B cell (primary cell): Measurements from ENCODE around the gene PCDHB2. TPM values are rescaled to one million over a fixed set of nuclear protein-coding genes. Genes with fewer than 3 reads are reported as not detected.

Experiments
- ATAC-seq: fragments of 200-7000 bp; cut with Tn5 transposase; one replicate; pipeline ENCODE4 v1.10.0; 2021; ENCODE audit warnings: low read depth, mild to moderate bottlenecking, moderate number of reproducible peaks, moderate library complexity
- CTCF ChIA-PET: fragments of 350-600 bp; sonication (Branson Sonifier 250); formaldehyde crosslinking; loops from one replicate; lab custom pipeline; 2021; ENCODE audit warnings: antibody characterized with exemption, inconsistent platforms; lab: Charles Lee
- POLR2A ChIA-PET: fragments of 350-600 bp; sonication (Branson Sonifier 250); formaldehyde crosslinking; loops from one replicate; lab custom pipeline; 2021; ENCODE audit warnings: antibody characterized with exemption; lab: Charles Lee
- DNase-seq: peaks from one replicate; pipeline ENCODE4 v3.0.0; 2013
- H2AFZ ChIP-seq: 2 replicates; pipeline ENCODE4 v1.6.1; 2012; ENCODE audit warnings: mild to moderate bottlenecking, low read depth, low read length; ENCODE audit not compliant: insufficient read depth, poor library complexity, severe bottlenecking
- H3K27ac ChIP-seq, 2 donors: 1 replicate in 1 of 2; 2 replicates in 1 of 2; pipeline ENCODE4 v1.5.1; 2012 to 2013; ENCODE audit warnings: low read length in 2 of 2, mild to moderate bottlenecking in 2 of 2, moderate library complexity in 1 of 2
- H3K27me3 ChIP-seq, 4 experiments: fragments of 200-600 bp in 1 of 4; sonication (generic) in 1 of 4; replicated peaks in 1 of 4; 1 replicate in 2 of 4; 2 replicates in 2 of 4; pipeline versions ENCODE4 v1.6.1 to v1.7.0; 2013 to 2016; ENCODE audit warnings: low read length in 3 of 4, mild to moderate bottlenecking in 2 of 4, mixed read lengths in 1 of 4, moderate library complexity in 1 of 4; ENCODE audit not compliant: insufficient read depth in 4 of 4, control insufficient read depth in 3 of 4; ENCODE audit errors: control extremely low read depth in 1 of 4
- H3K36me3 ChIP-seq, 2 experiments: replicated peaks in 1 of 2; 1 replicate in 1 of 2; 2 replicates in 1 of 2; pipeline versions ENCODE4 v1.6.1 to v1.7.1; 2013; ENCODE audit warnings: low read length in 1 of 2; ENCODE audit not compliant: insufficient read depth in 2 of 2, control insufficient read depth in 1 of 2; ENCODE audit errors: control extremely low read depth in 1 of 2, extremely low read depth in 1 of 2
- H3K4me1 ChIP-seq, 2 donors: fragments of 200-600 bp in 1 of 2; sonication (generic) in 1 of 2; 1 replicate in 1 of 2; 2 replicates in 1 of 2; pipeline versions ENCODE4 v1.5.1 to v1.6.1; 2013 to 2017; ENCODE audit warnings: low read length in 2 of 2; ENCODE audit not compliant: control insufficient read depth in 2 of 2, insufficient read depth in 2 of 2
- H3K4me2 ChIP-seq: replicated peaks from 2 replicates; pipeline ENCODE3; 2012; ENCODE audit warnings: mild to moderate bottlenecking, low read depth, low read length; ENCODE audit not compliant: poor library complexity, severe bottlenecking
- H3K4me3 ChIP-seq, 5 experiments: fragments of 200-600 bp in 1 of 5; sonication (generic) in 1 of 5; 1 replicate in 3 of 5; 2 replicates in 2 of 5; pipeline versions ENCODE4 v1.5.1 to v1.7.0; 2011 to 2016; ENCODE audit warnings: low read length in 4 of 5, mild to moderate bottlenecking in 4 of 5, low read depth in 2 of 5, control low read depth in 1 of 5, moderate library complexity in 1 of 5; ENCODE audit not compliant: insufficient read depth in 1 of 5; ENCODE audit errors: control extremely low read depth in 1 of 5, extremely low read depth in 1 of 5
- H3K79me2 ChIP-seq: fragments of 200-600 bp; sonication (generic); one replicate; pipeline ENCODE4 v1.6.0; 2016; ENCODE audit warnings: low read length; ENCODE audit not compliant: control insufficient read depth, insufficient read depth
- H3K9ac ChIP-seq: fragments of 200-600 bp; sonication (generic); 2 replicates; pipeline ENCODE4 v1.6.1; 2017; ENCODE audit warnings: mild to moderate bottlenecking, low read length, moderate library complexity
- H3K9me3 ChIP-seq, 3 donors: one replicate each; pipeline versions ENCODE4 v1.6.1 to v1.7.1; 2013; ENCODE audit warnings: low read length in 2 of 3; ENCODE audit not compliant: control insufficient read depth in 2 of 3, insufficient read depth in 1 of 3; ENCODE audit errors: control extremely low read depth in 1 of 3
- H4K20me1 ChIP-seq: 2 replicates; pipeline ENCODE4 v1.6.0; 2012; ENCODE audit warnings: mild to moderate bottlenecking, low read length; ENCODE audit not compliant: insufficient read depth, control insufficient read depth, poor library complexity, severe bottlenecking
- H3K27ac Mint-ChIP-seq: one replicate; pipeline ENCODE4 v1.8.0; 2021; ENCODE audit warnings: mixed read lengths
- H3K27me3 Mint-ChIP-seq: one replicate; pipeline ENCODE4 v1.8.0; 2021; ENCODE audit warnings: mixed read lengths
- H3K4me1 Mint-ChIP-seq: one replicate; pipeline ENCODE4 v1.8.0; 2021; ENCODE audit warnings: mixed read lengths
- H3K4me3 Mint-ChIP-seq: one replicate; pipeline ENCODE4 v1.8.0; 2021; ENCODE audit warnings: mixed read lengths
- H3K9me3 Mint-ChIP-seq: one replicate; pipeline ENCODE4 v1.8.0; 2022; ENCODE audit warnings: mixed read lengths; ENCODE audit not compliant: insufficient read depth
- EZH2 ChIP-seq: IDR thresholded peaks from 2 replicates; pipeline ENCODE4 v1.6.1; 2012; ENCODE audit warnings: borderline replicate concordance, low read depth, mild to moderate bottlenecking, moderate library complexity, low read length; ENCODE audit not compliant: insufficient read depth, poor library complexity, severe bottlenecking
- WGBS: methylation state at CpG from one replicate; pipeline ENCODE4 v1.1.5; 2013; ENCODE audit warnings: missing lambda C conversion rate; ENCODE audit not compliant: insufficient coverage; 5-methylcytosine and 5-hydroxymethylcytosine counted together
- intact Hi-C: fragments of 100-400 bp; cut with micrococcal nuclease; formaldehyde crosslinking; loops from one replicate; pipeline ENCODE4 v1.10.0; 2022
- polyA plus RNA-seq: library from polyadenylated mRNA; depleted of rRNA; stranded (reverse); fragments of >200 nt; gene quantifications from 2 replicates; pipeline ENCODE4 v1.2.3, GENCODE V29; 2012
- total RNA-seq, 2 donors: library from RNA; stranded (reverse); fragments of 120-200 nt in 1 of 2; gene quantifications; 1 replicate in 1 of 2; 2 replicates in 1 of 2; pipeline versions ENCODE4 v1.2.3 to v1.2.4, GENCODE V29; 2013 to 2022
- TF ChIP-seq, protein P1 (sequence below): fragments of 200-600 bp; IDR thresholded peaks from one replicate; pipeline ENCODE4 v1.8.0; 2022; ENCODE audit warnings: antibody characterized with exemption, mild to moderate bottlenecking

Gene PCDHB2
- total and polyA plus RNA-seq, 2 donors (not counting 1 experiment from before 2014, with no cell fraction given) = 0.07 TPM; not detected in 1

- Mint-ChIP-seq H3K27me3 (peaks cover 12% of the 10 kb centered on the region), H3K4me3 (no peak overlapping the region), H3K9me3 (peaks cover 11% of the 10 kb centered on the region), H3K4me1 (no peaks in the 10 kb centered on the region), H3K27ac (no peak overlapping the region)
- Histone ChIP-seq H3K9me3 (peaks cover 0 to 13% (median 0%) of the 10 kb centered on the region in 3 donors), H3K4me2 (no peak overlapping the region), H3K9ac (no peak overlapping the region), H3K4me3 (no peak overlapping the region), H3K79me2 (no peaks in the 10 kb centered on the region), H4K20me1 (no peaks in the 10 kb centered on the region), H3K27me3 (peaks cover 0 to 5% (median 2%) of the 10 kb centered on the region in 4 experiments), H3K27ac (no peak overlapping the region), H3K36me3 (no peaks in the 10 kb centered on the region), H3K4me1 (no peaks in the 10 kb centered on the region), H2AFZ (no peak overlapping the region)
- intact Hi-C loops = no loop called here
- ChIA-PET POLR2A (no interaction called here), CTCF (no interaction called here)
- WGBS = 100% methylated on average over 1 of the region's 1 CpG
- no peak for DNase-seq
- no peak for ATAC-seq
- TF ChIP-seq, protein P1, sequence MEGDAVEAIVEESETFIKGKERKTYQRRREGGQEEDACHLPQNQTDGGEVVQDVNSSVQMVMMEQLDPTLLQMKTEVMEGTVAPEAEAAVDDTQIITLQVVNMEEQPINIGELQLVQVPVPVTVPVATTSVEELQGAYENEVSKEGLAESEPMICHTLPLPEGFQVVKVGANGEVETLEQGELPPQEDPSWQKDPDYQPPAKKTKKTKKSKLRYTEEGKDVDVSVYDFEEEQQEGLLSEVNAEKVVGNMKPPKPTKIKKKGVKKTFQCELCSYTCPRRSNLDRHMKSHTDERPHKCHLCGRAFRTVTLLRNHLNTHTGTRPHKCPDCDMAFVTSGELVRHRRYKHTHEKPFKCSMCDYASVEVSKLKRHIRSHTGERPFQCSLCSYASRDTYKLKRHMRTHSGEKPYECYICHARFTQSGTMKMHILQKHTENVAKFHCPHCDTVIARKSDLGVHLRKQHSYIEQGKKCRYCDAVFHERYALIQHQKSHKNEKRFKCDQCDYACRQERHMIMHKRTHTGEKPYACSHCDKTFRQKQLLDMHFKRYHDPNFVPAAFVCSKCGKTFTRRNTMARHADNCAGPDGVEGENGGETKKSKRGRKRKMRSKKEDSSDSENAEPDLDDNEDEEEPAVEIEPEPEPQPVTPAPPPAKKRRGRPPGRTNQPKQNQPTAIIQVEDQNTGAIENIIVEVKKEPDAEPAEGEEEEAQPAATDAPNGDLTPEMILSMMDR = no peak
- no peak for TF ChIP-seq EZH2
Observed at GRCh38 chr5:141127305-141127704, 32.9 kb downstream of the PCDHB2 start.

DNA sequence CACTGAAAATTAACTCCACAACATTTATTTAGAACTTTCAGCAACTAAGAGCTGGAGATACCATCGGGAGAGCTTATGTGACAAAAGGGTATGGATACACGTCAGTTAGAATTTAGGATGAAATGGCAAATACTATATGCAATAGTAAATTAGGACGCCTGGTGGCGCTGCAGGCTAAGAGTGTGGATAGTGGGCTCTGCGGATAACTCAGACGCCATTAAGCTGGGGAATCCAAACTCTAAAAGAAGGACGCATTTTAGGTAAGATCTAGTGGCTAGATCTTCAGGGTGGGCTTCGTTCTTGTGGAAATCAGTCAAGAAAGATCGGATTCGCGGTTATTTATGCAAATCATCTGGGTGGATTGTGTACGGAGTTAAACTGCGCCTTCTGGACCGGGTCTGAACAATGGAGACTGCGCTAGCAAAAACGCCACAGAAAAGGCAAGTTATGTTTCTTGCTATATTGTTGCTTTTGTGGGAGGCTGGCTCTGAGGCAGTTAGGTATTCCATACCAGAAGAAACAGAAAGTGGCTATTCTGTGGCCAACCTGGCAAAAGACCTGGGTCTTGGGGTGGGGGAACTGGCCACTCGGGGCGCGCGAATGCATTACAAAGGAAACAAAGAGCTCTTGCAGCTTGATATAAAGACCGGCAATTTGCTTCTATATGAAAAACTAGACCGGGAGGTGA is 40.8 kb downstream of the PCDHB2 start, which contains the start of gene PCDHB5:
Gene PCDHB5, plus strand, starts transcription at position 177 of the 688 bp plus-strand sequence. Its CDS starts 229 bp downstream, at position 406.
- Histone ChIP-seq H3K27me3 (peaks cover 0 to 13% (median 6%) of the 10 kb centered on the region in 4 experiments), H3K4me3 (no peak within 1 kb of the TSS), H3K4me2 (no peak within 1 kb of the TSS), H3K9ac (no peak within 1 kb of the TSS), H3K36me3 (no peaks in the 10 kb centered on the region), H3K79me2 (no peaks in the 10 kb centered on the region), H2AFZ (no peak within 1 kb of the TSS), H4K20me1 (no peaks in the 10 kb centered on the region), H3K27ac (no peak within 1 kb of the TSS), H3K9me3 (peaks cover 7 to 28% (median 13%) of the 10 kb centered on the region in 3 donors), H3K4me1 (no peaks in the 10 kb centered on the region)
- intact Hi-C loops = no loop called here
- ChIA-PET CTCF (no interaction called here), POLR2A (no interaction called here)
- 36% methylated on average over 22 of the region's 22 CpGs for WGBS
- no peak for TF ChIP-seq EZH2
- TF ChIP-seq, protein P1 = no peak
- no peak for ATAC-seq
- peak within 1 kb of the TSS; percentile 29 for H3K4me3 Mint-ChIP-seq
- DNase-seq = no peak
- H3K4me1 Mint-ChIP-seq = no peaks in the 10 kb centered on the region
- H3K27ac Mint-ChIP-seq = no peak within 1 kb of the TSS
- peaks cover 25% of the 10 kb centered on the region for H3K9me3 Mint-ChIP-seq
- H3K27me3 Mint-ChIP-seq = peaks cover 6% of the 10 kb centered on the region
